OCI-LY1 (cell line): ENCODE data around the gene SMYD4.

Source experiments
- H2AFZ ChIP-seq: fragments of 200-600 bp; sonication (generic), shearing (Covaris generic); 2 replicates; pipeline ENCODE4 v1.6.0; 2014; ENCODE audit warnings: antibody characterized with exemption, mild to moderate bottlenecking, low read length
- H3F3A ChIP-seq: fragments of 200-600 bp; sonication (generic), shearing (Covaris generic); 2 replicates; pipeline ENCODE4 v1.6.0; 2014; ENCODE audit warnings: mild to moderate bottlenecking, antibody characterized with exemption, low read length, moderate library complexity; ENCODE audit not compliant: insufficient read depth
- H3K27ac ChIP-seq: fragments of 200-600 bp; sonication (generic); 2 replicates; pipeline ENCODE4 v1.5.1; 2014; ENCODE audit warnings: low read length, mixed run types, mild to moderate bottlenecking, low read depth; ENCODE audit not compliant: poor library complexity, severe bottlenecking
- H3K27me3 ChIP-seq: fragments of 200-600 bp; sonication (generic); 2 replicates; pipeline ENCODE4 v1.6.0; 2014; ENCODE audit warnings: antibody characterized with exemption, mild to moderate bottlenecking, low read length, moderate library complexity; ENCODE audit not compliant: insufficient read depth
- H3K36me3 ChIP-seq: fragments of 200-600 bp; sonication (generic); 2 replicates; pipeline ENCODE4 v1.6.1; 2014; ENCODE audit warnings: mild to moderate bottlenecking, antibody characterized with exemption, low read length, moderate library complexity, mixed read lengths; ENCODE audit not compliant: insufficient read depth
- H3K4me1 ChIP-seq: fragments of 200-600 bp; sonication (generic); 2 replicates; pipeline ENCODE4 v1.5.1; 2014; ENCODE audit warnings: mild to moderate bottlenecking, low read length, moderate library complexity; ENCODE audit not compliant: insufficient read depth, severe bottlenecking
- H3K4me2 ChIP-seq: fragments of 200-600 bp; sonication (generic), shearing (Covaris generic); 2 replicates; pipeline ENCODE4 v1.6.1; 2014; ENCODE audit warnings: low read length
- H3K4me3 ChIP-seq: fragments of 200-600 bp; sonication (generic); 2 replicates; pipeline ENCODE4 v1.5.1; 2014; ENCODE audit warnings: low read length, low read depth, mild to moderate bottlenecking, mixed read lengths; ENCODE audit not compliant: poor library complexity, severe bottlenecking
- H3K79me2 ChIP-seq: fragments of 200-600 bp; shearing (Covaris generic); 2 replicates; pipeline ENCODE4 v1.6.1; 2016; ENCODE audit warnings: mixed run types, low read length, mixed read lengths; ENCODE audit not compliant: insufficient read depth
- H3K9ac ChIP-seq: fragments of 200-600 bp; sonication (generic), shearing (Covaris generic); 2 replicates; pipeline ENCODE4 v1.6.1; 2014; ENCODE audit warnings: mild to moderate bottlenecking, low read length, mixed read lengths
- H3K9me2 ChIP-seq: fragments of 200-600 bp; sonication (generic), shearing (Covaris generic); 2 replicates; pipeline ENCODE4 v1.6.1; 2014; ENCODE audit warnings: low read depth, mild to moderate bottlenecking, low read length, mixed read lengths
- H3K9me3 ChIP-seq: fragments of 200-600 bp; shearing (Covaris generic); 2 replicates; pipeline ENCODE4 v1.6.1; 2014; ENCODE audit warnings: low read length, mixed read lengths
- H4K20me1 ChIP-seq: fragments of 200-600 bp; sonication (generic), shearing (Covaris generic); 2 replicates; pipeline ENCODE4 v1.6.0; 2016; ENCODE audit warnings: mild to moderate bottlenecking, low read length; ENCODE audit not compliant: insufficient read depth
- EZH2 ChIP-seq: fragments of 200-600 bp; sonication (generic), shearing (Covaris generic); IDR thresholded peaks from 2 replicates; pipeline ENCODE4 v1.8.0; 2017; ENCODE audit warnings: borderline replicate concordance, mixed run types, mild to moderate bottlenecking, antibody characterized with exemption, low read length, moderate library complexity, mixed read lengths
- TF ChIP-seq, protein P1 (sequence below): fragments of 200-600 bp; sonication (generic), shearing (Covaris generic); IDR thresholded peaks from 2 replicates; pipeline ENCODE4 v1.5.1; 2017; ENCODE audit warnings: mild to moderate bottlenecking, antibody characterized with exemption, low read length, moderate library complexity, mixed read lengths

Gene SMYD4

DNA sequence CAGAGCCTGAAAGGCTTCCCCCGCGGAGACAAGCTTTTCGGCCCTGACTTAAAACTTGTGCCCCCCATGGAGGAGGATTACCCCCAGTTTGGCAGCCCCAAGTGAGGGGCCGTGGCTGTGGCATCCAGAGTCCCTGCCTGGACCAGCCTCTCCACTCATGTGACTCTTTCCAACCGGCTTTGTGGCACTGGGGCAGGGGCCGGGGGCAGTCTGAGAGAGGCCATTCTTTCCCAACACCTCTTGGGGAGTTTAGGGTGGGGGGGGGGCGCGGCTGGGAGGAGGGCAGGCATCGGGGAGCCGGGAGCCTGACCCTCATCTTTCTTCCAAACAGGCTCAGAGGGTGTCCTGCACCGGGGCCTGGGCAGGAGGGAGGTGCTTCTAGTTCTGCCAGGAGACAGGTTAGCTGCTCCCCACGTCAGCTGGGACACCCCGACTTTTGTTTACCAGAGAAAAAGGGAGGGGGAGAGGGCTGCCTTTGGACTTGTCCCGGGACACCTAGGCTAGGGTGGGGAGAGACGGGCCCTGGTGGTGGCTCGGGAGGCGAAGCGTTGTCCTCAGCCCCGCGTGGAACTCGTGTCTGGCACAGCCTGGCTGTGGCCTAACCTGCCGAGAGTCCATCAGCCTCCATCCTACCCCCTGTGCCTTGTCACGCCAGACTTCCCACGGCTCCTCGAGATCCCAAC, 75.1 kb downstream of the SMYD4 start:
- Histone ChIP-seq H3K27ac (no peak overlapping the region), H3K4me2 (no peak overlapping the region), H3K9me3 (no peaks in the 10 kb centered on the region), H3K4me1 (peaks cover 10% of the 10 kb centered on the region), H3K9me2 (no peaks in the 10 kb centered on the region), H3F3A (no peaks in the 10 kb centered on the region), H3K27me3 (peaks cover 5% of the 10 kb centered on the region; the same call in 1 of the 2 replicates), H3K36me3 (no peaks in the 10 kb centered on the region), H3K9ac (no peak overlapping the region), H3K4me3 (no peak overlapping the region), H2AFZ (no peak overlapping the region), H3K79me2 (no peaks in the 10 kb centered on the region), H4K20me1 (no peaks in the 10 kb centered on the region)
- TF ChIP-seq, protein P1, sequence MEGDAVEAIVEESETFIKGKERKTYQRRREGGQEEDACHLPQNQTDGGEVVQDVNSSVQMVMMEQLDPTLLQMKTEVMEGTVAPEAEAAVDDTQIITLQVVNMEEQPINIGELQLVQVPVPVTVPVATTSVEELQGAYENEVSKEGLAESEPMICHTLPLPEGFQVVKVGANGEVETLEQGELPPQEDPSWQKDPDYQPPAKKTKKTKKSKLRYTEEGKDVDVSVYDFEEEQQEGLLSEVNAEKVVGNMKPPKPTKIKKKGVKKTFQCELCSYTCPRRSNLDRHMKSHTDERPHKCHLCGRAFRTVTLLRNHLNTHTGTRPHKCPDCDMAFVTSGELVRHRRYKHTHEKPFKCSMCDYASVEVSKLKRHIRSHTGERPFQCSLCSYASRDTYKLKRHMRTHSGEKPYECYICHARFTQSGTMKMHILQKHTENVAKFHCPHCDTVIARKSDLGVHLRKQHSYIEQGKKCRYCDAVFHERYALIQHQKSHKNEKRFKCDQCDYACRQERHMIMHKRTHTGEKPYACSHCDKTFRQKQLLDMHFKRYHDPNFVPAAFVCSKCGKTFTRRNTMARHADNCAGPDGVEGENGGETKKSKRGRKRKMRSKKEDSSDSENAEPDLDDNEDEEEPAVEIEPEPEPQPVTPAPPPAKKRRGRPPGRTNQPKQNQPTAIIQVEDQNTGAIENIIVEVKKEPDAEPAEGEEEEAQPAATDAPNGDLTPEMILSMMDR, result no peak
- TF ChIP-seq EZH2, result no peak

DNA sequence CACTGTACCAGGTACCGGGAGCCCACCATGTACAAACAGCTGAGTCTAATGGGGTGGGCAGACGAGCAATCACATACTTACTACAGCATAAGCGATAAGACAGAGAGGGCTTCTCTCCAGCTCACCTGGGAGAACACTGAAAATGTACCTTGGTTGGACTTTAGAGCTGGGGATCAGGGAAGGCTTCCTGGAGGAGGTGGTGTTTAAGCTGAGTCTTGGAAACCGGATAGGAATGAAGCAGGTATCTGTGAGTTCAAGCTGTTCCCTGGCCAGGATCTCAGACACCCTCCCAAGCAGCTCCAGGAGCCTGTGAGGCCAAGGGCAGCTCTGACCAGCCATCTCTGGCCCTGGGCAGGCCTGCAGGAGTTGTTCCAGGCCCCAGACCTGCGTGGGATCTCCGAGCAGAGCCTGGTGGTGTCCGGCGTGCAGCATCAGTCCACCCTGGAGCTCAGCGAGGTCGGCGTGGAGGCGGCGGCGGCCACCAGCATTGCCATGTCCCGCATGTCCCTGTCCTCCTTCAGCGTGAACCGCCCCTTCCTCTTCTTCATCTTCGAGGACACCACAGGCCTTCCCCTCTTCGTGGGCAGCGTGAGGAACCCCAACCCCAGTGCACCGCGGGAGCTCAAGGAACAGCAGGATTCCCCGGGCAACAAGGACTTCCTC, 75.8 kb downstream of the SMYD4 start:
- Histone ChIP-seq H3K9me3 (no peaks in the 10 kb centered on the region), H3K4me2 (no peak overlapping the region), H3K27me3 (peaks cover 5% of the 10 kb centered on the region; the same call in 1 of the 2 replicates), H2AFZ (no peak overlapping the region), H3K4me3 (no peak overlapping the region), H3K4me1 (peaks cover 10% of the 10 kb centered on the region), H4K20me1 (no peaks in the 10 kb centered on the region), H3K79me2 (no peaks in the 10 kb centered on the region), H3K27ac (no peak overlapping the region), H3F3A (no peaks in the 10 kb centered on the region), H3K9me2 (no peaks in the 10 kb centered on the region), H3K9ac (no peak overlapping the region), H3K36me3 (no peaks in the 10 kb centered on the region)
- TF ChIP-seq, protein P1, result no peak
- no peak for TF ChIP-seq EZH2

DNA sequence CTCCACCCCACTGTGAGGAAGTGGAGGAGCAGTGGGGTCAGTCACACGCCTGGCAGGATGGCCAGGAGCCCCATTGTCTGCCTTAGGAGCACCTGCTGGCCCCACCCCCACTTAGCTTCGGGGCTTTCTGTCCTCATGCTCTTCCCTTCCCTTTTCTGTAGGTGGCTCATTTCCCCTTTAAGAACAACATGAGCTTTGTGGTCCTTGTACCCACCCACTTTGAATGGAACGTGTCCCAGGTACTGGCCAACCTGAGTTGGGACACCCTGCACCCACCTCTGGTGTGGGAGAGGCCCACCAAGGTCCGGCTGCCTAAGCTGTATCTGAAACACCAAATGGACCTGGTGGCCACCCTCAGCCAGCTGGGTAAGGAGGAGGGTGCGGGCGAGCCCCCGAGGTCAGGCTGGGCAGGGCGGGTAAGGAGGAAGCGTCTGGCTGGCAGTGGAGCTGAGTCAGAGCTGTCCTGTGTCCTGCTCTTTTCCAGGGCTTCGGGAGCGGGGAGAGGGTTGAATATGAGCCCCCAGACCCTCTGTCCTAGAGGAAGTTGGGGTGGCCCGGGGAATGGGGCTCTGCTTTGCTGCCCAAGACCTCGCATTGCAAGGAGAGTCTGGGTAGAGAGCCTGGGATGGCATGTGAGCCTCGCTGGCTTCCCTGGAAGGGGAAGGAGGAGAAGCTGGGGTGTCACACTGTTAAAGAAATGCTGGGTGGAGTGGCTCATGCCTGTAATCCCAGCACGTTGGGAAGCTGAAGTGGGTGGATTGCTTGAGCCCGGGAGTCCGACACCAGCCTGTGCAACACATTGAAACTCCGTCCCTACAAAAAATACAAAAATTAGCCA, 77.1 kb downstream of the SMYD4 start:
- Histone ChIP-seq H3K9me2 (no peaks in the 10 kb centered on the region), H3K4me3 (no peak overlapping the region), H3K9me3 (no peaks in the 10 kb centered on the region), H4K20me1 (no peaks in the 10 kb centered on the region), H3K27me3 (peaks cover 5% of the 10 kb centered on the region; the same call in 1 of the 2 replicates), H2AFZ (no peak overlapping the region), H3K36me3 (no peaks in the 10 kb centered on the region), H3K4me1 (peaks cover 10% of the 10 kb centered on the region), H3K79me2 (no peaks in the 10 kb centered on the region), H3K9ac (no peak overlapping the region), H3F3A (no peaks in the 10 kb centered on the region), H3K4me2 (no peak overlapping the region), H3K27ac (no peak overlapping the region)
- TF ChIP-seq EZH2, result no peak
- TF ChIP-seq, protein P1, result no peak; the same call in 1 of the 2 replicates
